Measurements from ENCODE around the gene TOMM40. TPM values are rescaled to one million over a fixed set of nuclear protein-coding genes. Genes with fewer than 3 reads are reported as not detected.

The TOMM40 gene
- total RNA-seq, 4 donors from 2014 or later = 29.1 to 49.9 (median 41.0) TPM

DNA sequence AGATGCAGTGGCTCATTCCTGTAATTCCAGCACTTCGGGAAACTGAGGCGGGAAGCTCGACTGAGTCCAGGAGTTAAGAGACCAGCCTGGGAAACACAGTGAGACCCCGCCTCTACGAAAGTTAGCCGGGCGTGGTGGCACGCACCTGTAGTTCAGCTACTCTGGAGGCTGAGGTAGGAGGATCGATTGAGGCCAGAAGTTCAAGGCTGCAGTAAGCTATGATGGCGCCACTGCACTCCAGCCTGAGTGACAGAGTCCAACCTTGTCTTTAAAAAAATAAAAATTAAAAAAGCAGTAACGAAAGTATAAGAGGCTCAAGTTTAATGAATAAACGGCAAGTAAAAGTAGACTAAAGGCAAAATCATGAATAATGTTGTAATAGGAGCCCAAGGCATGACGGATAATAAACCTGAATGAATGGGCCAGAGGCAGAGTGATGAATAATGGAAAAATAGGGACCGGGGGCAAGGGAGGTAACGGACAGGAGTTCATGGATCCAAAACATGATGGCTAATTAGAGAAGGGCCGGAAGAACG is 1.2 kb upstream of the TOMM40 start:
- peak overlapping the region; percentile 90 to 94 (median 92) for H3K27ac ChIP-seq (replicated peaks in 1 of 4)
- H3K27me3 ChIP-seq = no peaks in the 10 kb centered on the region
- no peak for DNase-seq (ENCODE audit: extremely low spot score)
- intact Hi-C loops (cut with DNase I) = loop anchor here (10.0 kb wide), 1 partner anchor 185 kb away; the partner anchor contains the start of genes GEMIN7 and ZNF296
- peak overlapping the region; percentile 68 to 91 (median 80) for H3K4me3 ChIP-seq
- H3K9me3 ChIP-seq = no peaks in the 10 kb centered on the region
- WGBS = 58% methylated on average over 17 of the region's 17 CpGs
- H3K4me1 ChIP-seq = peaks cover 19 to 32% (median 31%) of the 10 kb centered on the region in 4 donors
- TF ChIP-seq POLR2AphosphoS5 (IDR thresholded peaks at IDR 0.05) (no peak), EP300 (IDR thresholded peaks at IDR 0.05) (no peak), POLR2A (IDR thresholded peaks at IDR 0.05; ENCODE audit: low read depth) (no peak)
- TF ChIP-seq, protein P1, sequence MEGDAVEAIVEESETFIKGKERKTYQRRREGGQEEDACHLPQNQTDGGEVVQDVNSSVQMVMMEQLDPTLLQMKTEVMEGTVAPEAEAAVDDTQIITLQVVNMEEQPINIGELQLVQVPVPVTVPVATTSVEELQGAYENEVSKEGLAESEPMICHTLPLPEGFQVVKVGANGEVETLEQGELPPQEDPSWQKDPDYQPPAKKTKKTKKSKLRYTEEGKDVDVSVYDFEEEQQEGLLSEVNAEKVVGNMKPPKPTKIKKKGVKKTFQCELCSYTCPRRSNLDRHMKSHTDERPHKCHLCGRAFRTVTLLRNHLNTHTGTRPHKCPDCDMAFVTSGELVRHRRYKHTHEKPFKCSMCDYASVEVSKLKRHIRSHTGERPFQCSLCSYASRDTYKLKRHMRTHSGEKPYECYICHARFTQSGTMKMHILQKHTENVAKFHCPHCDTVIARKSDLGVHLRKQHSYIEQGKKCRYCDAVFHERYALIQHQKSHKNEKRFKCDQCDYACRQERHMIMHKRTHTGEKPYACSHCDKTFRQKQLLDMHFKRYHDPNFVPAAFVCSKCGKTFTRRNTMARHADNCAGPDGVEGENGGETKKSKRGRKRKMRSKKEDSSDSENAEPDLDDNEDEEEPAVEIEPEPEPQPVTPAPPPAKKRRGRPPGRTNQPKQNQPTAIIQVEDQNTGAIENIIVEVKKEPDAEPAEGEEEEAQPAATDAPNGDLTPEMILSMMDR (IDR thresholded peaks at IDR 0.05) = no peak
- H3K36me3 ChIP-seq = peaks cover 23 to 66% (median 62%) of the 10 kb centered on the region in 4 donors

DNA sequence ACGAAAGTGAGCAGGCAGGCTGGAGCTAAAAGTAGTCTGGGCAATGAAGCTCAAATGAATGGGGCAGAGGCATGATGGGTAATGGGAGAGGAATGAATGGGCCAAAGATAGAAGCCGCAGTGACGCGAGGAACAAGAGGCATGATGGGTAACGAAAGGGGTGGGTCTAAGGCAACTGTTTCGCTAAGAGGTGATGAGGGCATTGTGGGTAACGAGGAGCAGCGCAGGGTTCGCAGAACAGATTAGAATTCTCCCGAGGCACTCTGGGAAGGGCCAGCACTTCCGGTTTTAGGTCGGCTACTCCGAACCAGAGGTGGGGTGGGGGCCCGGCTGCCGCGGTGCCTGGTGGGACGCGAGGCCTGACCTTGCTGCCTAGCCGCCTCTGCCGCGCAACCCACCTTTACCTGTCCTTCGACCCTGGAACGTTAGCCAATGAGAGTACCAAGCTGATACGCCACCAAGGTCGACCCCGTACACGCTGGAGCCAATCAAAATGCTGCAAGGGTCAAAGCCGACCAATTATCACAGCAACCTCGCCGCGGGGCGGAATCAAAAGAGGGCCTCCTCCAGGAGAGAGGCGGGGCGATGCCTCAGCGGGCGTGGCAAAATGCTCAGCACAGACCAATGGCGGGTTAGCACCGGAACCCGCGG is 563 bp upstream of the TOMM40 start:
- Histone ChIP-seq H3K4me1 (peaks cover 19 to 32% (median 31%) of the 10 kb centered on the region in 4 donors), H3K27ac (replicated peaks in 1 of 4) (peak overlapping the region; percentile 90 to 94 (median 92)), H3K4me3 (peak overlapping the region; percentile 68 to 91 (median 80)), H3K36me3 (peaks cover 25 to 66% (median 64%) of the 10 kb centered on the region in 4 donors), H3K9me3 (no peaks in the 10 kb centered on the region), H3K27me3 (no peaks in the 10 kb centered on the region)
- WGBS = 0% methylated on average over 30 of the region's 40 CpGs
- intact Hi-C loops (cut with DNase I) = loop anchor here (10.0 kb wide), 1 partner anchor 184 kb away; the partner anchor contains the start of genes GEMIN7 and ZNF296
- DNase-seq (ENCODE audit: extremely low spot score) = no peak
- TF ChIP-seq EP300 (IDR thresholded peaks at IDR 0.05) (no peak), POLR2AphosphoS5 (IDR thresholded peaks at IDR 0.05) (peak; percentile 84 to 96), POLR2A (IDR thresholded peaks at IDR 0.05; ENCODE audit: low read depth) (peak; percentile 6)
- TF ChIP-seq, protein P1 (IDR thresholded peaks at IDR 0.05) = no peak

DNA sequence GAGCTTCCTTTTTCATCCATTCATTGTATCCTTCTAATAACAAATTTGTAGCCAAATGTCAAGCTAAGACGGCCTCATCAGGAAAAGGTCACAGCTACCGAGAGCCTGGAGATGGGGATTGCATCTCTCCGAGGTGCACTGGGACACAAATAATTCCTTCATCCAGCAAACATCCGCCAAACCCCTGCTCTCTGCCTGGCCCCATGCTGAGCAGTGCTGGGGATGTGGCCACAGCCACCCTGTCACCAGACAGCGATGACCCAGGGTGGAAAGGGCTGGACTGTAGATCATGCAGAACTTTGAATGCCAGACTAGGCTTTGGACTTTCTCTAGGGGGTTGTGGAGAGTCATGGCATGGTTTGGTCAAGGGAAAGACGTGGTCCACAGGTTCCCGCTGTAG is 1.9 kb downstream of the TOMM40 start:
- no peak for DNase-seq (ENCODE audit: extremely low spot score)
- no peak for TF ChIP-seq POLR2AphosphoS5 (IDR thresholded peaks at IDR 0.05)
- TF ChIP-seq, protein P1 (IDR thresholded peaks at IDR 0.05) = no peak
- no peak for TF ChIP-seq EP300 (IDR thresholded peaks at IDR 0.05)
- intact Hi-C loops (cut with DNase I) = loop anchor here (10.0 kb wide), 1 partner anchor 182 kb away; the partner anchor contains the start of genes GEMIN7 and ZNF296
- peaks cover 19 to 32% (median 31%) of the 10 kb centered on the region in 4 donors for H3K4me1 ChIP-seq
- peaks cover 43 to 67% (median 64%) of the 10 kb centered on the region in 4 donors for H3K36me3 ChIP-seq
- H3K27me3 ChIP-seq = no peaks in the 10 kb centered on the region
- 89% methylated on average over 7 of the region's 7 CpGs for WGBS
- no peak overlapping the region for H3K27ac ChIP-seq (replicated peaks in 1 of 4)
- H3K9me3 ChIP-seq = no peaks in the 10 kb centered on the region
- no peak overlapping the region for H3K4me3 ChIP-seq

DNA sequence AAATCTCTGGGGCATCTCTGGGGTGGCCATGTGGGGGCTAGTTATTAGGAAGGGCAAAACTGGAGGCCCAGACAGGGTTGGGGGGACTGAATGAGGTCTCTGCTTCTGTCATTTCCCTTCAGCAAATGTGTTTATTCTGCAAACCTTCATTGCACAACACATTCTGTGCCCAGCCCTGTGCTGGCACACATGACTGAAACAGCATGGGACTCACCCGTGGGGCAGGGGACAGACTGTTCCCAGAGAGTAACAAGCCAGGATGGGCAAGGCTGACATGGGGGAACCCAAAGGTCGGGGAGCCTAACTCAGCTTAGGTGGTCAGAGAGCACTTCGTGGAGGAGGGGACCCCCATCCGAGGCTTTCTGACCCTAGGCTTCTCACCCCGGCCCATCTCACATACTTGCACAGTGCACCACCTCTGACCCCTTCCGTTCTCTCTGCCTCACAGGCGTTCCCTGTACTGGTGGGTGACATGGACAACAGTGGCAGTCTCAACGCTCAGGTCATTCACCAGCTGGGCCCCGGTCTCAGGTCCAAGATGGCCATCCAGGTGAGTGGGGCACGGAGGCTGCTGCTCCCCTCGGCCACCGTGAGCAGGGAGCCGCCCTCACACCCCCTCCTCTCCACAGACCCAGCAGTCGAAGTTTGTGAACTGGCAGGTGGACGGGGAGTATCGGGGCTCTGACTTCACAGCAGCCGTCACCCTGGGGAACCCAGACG is 2.4 kb downstream of the TOMM40 start:
- peaks cover 38 to 67% (median 64%) of the 10 kb centered on the region in 4 donors for H3K36me3 ChIP-seq
- intact Hi-C loops (cut with DNase I) = loop anchor here (10.0 kb wide), 1 partner anchor 181 kb away; the partner anchor contains the start of genes GEMIN7 and ZNF296
- H3K4me3 ChIP-seq = no peak overlapping the region
- no peak overlapping the region for H3K27ac ChIP-seq (replicated peaks in 1 of 4)
- DNase-seq (ENCODE audit: extremely low spot score) = no peak
- peaks cover 19 to 32% (median 31%) of the 10 kb centered on the region in 4 donors for H3K4me1 ChIP-seq
- 87% methylated on average over 17 of the region's 18 CpGs for WGBS
- TF ChIP-seq EP300 (IDR thresholded peaks at IDR 0.05) (no peak), POLR2A (IDR thresholded peaks at IDR 0.05; ENCODE audit: low read depth) (no peak), POLR2AphosphoS5 (IDR thresholded peaks at IDR 0.05) (no peak)
- TF ChIP-seq, protein P1 (IDR thresholded peaks at IDR 0.05) = no peak
- H3K9me3 ChIP-seq = no peaks in the 10 kb centered on the region
- no peaks in the 10 kb centered on the region for H3K27me3 ChIP-seq

Data from esophagus muscularis mucosa (tissue), 4 donors.